Spinal cord (tissue), 10 donors: ENCODE results near the gene CELSR1. TPM values are rescaled to one million over a fixed set of nuclear protein-coding genes. Genes with fewer than 3 reads are reported as not detected.

Experiments used
- DNase-seq, 6 donors: peaks; one replicate each; pipeline versions ENCODE4 v3.0.0 to v3.0.0-alpha.2; 2013 to 2015; ENCODE audit warnings: low spot score in 6 of 6, low read depth in 4 of 6
- H3K27ac ChIP-seq: one replicate; pipeline ENCODE4 v1.5.1; 2013; ENCODE audit warnings: low read depth, low read length, control low read depth
- H3K27me3 ChIP-seq: one replicate; pipeline ENCODE4 v1.6.1; 2013; ENCODE audit warnings: low read length; ENCODE audit not compliant: control insufficient read depth, insufficient read depth
- H3K36me3 ChIP-seq: one replicate; pipeline ENCODE4 v1.6.1; 2013; ENCODE audit warnings: low read length; ENCODE audit not compliant: control insufficient read depth, insufficient read depth
- H3K4me1 ChIP-seq: one replicate; pipeline ENCODE4 v1.6.1; 2013; ENCODE audit warnings: low read length; ENCODE audit not compliant: control insufficient read depth, insufficient read depth
- H3K4me3 ChIP-seq: one replicate; pipeline ENCODE4 v1.5.1; 2013; ENCODE audit warnings: low read depth, low read length, control low read depth
- H3K9me3 ChIP-seq: one replicate; pipeline ENCODE4 v1.6.1; 2013; ENCODE audit warnings: low read length; ENCODE audit not compliant: control insufficient read depth, insufficient read depth
- WGBS: methylation state at CpG from one replicate; pipeline ENCODE4 v1.1.5; 2013; ENCODE audit warnings: missing lambda C conversion rate; ENCODE audit not compliant: insufficient coverage; 5-methylcytosine and 5-hydroxymethylcytosine counted together
- polyA plus RNA-seq, 2 donors: library from polyadenylated mRNA; unstranded; fragments of 120-200 nt; gene quantifications; one replicate each; pipeline ENCODE4 v1.2.1, GENCODE V29; 2013; ENCODE audit not compliant: insufficient read length in 2 of 2
- total RNA-seq, 2 donors: library from RNA; depleted of rRNA in 1 of 2; stranded (reverse); fragments of 120-200 nt in 1 of 2; fragments of >200 nt in 1 of 2; gene quantifications; one replicate each; pipeline versions ENCODE4 v1.2.3 to v1.2.4, GENCODE V29; 2013 to 2014
- donor health status: healthy.

The CELSR1 gene
- total and polyA plus RNA-seq, 4 donors: 2.9 to 8.2 (median 6.6) TPM

- H3K4me1 ChIP-seq: peaks cover 10% of the 10 kb centered on the region
- H3K27ac ChIP-seq: no peak overlapping the region
- H3K4me3 ChIP-seq: no peak overlapping the region
- WGBS: 63% methylated on average over 5 of the region's 8 CpGs
- DNase-seq: peak in 2 of 6 donors; percentile 51 to 65
- no peaks in the 10 kb centered on the region for H3K9me3 ChIP-seq
- H3K36me3 ChIP-seq: peaks cover 56% of the 10 kb centered on the region
- H3K27me3 ChIP-seq: no peaks in the 10 kb centered on the region
Measured at GRCh38 chr22:46373159-46373558, 164.3 kb downstream of the CELSR1 start.

GRCh38 chr22:46372686-46373085, 164.7 kb downstream of the CELSR1 start:
- Histone ChIP-seq H3K4me3 (no peak overlapping the region), H3K4me1 (peaks cover 5% of the 10 kb centered on the region), H3K27me3 (no peaks in the 10 kb centered on the region), H3K27ac (no peak overlapping the region), H3K9me3 (no peaks in the 10 kb centered on the region), H3K36me3 (peaks cover 54% of the 10 kb centered on the region)
- DNase-seq: no peak
- WGBS: 92% methylated on average over 16 of the region's 18 CpGs

- no peaks in the 10 kb centered on the region for H3K4me1 ChIP-seq
- no peak overlapping the region for H3K27ac ChIP-seq
- H3K4me3 ChIP-seq: no peak overlapping the region
- peaks cover 55% of the 10 kb centered on the region for H3K36me3 ChIP-seq
- no peak for DNase-seq
- H3K27me3 ChIP-seq: no peaks in the 10 kb centered on the region
- H3K9me3 ChIP-seq: no peaks in the 10 kb centered on the region
- 92% methylated on average over 2 of the region's 2 CpGs for WGBS
Measured at GRCh38 chr22:46371623-46372226, 165.7 kb downstream of the CELSR1 start.

GRCh38 chr22:46370584-46371291, 166.7 kb downstream of the CELSR1 start:
- H3K4me1 ChIP-seq: no peaks in the 10 kb centered on the region
- no peak overlapping the region for H3K27ac ChIP-seq
- 93% methylated on average over 10 of the region's 15 CpGs for WGBS
- H3K4me3 ChIP-seq: no peak overlapping the region
- DNase-seq: no peak
- H3K36me3 ChIP-seq: peaks cover 59% of the 10 kb centered on the region
- no peaks in the 10 kb centered on the region for H3K9me3 ChIP-seq
- H3K27me3 ChIP-seq: no peaks in the 10 kb centered on the region

- Histone ChIP-seq H3K4me3 (no peak overlapping the region), H3K27ac (no peak overlapping the region), H3K27me3 (no peaks in the 10 kb centered on the region), H3K4me1 (no peaks in the 10 kb centered on the region), H3K36me3 (peaks cover 62% of the 10 kb centered on the region), H3K9me3 (no peaks in the 10 kb centered on the region)
- 86% methylated on average over 22 of the region's 25 CpGs for WGBS
- no peak for DNase-seq
Measured at GRCh38 chr22:46369716-46370583, 167.5 kb downstream of the CELSR1 start.

- Histone ChIP-seq H3K27me3 (no peaks in the 10 kb centered on the region), H3K36me3 (peaks cover 63% of the 10 kb centered on the region), H3K9me3 (no peaks in the 10 kb centered on the region), H3K4me3 (no peak overlapping the region), H3K4me1 (no peaks in the 10 kb centered on the region), H3K27ac (no peak overlapping the region)
- DNase-seq: no peak
- 88% methylated on average over 20 of the region's 31 CpGs for WGBS
Measured at GRCh38 chr22:46368871-46369715, 168.3 kb downstream of the CELSR1 start.

- DNase-seq: no peak
Measured at GRCh38 chr22:46368422-46368821, 169.0 kb downstream of the CELSR1 start.

GRCh38 chr22:46367707-46368191, 169.7 kb downstream of the CELSR1 start:
- Histone ChIP-seq H3K4me1 (peaks cover 3% of the 10 kb centered on the region), H3K27me3 (no peaks in the 10 kb centered on the region), H3K27ac (no peak overlapping the region), H3K4me3 (no peak overlapping the region), H3K36me3 (peaks cover 70% of the 10 kb centered on the region), H3K9me3 (no peaks in the 10 kb centered on the region)
- DNase-seq: no peak
- WGBS: 54% methylated on average over 15 of the region's 19 CpGs

More at GRCh38 chr22:46368422-46368821, 169.0 kb downstream of the CELSR1 start:
- 85% methylated on average over 6 of the region's 12 CpGs for WGBS
- no peaks in the 10 kb centered on the region for H3K9me3 ChIP-seq
- no peaks in the 10 kb centered on the region for H3K4me1 ChIP-seq
- no peaks in the 10 kb centered on the region for H3K27me3 ChIP-seq
- H3K4me3 ChIP-seq: no peak overlapping the region
- peaks cover 67% of the 10 kb centered on the region for H3K36me3 ChIP-seq
- H3K27ac ChIP-seq: no peak overlapping the region
